ENCODE measurements around the gene PNLIPRP2. TPM values are rescaled to one million over a fixed set of nuclear protein-coding genes. Genes with fewer than 3 reads are reported as not detected.

The PNLIPRP2 gene
- total RNA-seq, 1 experiment from 2014 or later, result 0.24 TPM

- H2BK20ac ChIP-seq (ENCODE audit: low read depth, low read length, poor library complexity, severe bottlenecking), result no peak overlapping the region
- peaks cover 27% of the 10 kb centered on the region for H3K27me3 Mint-ChIP-seq (ENCODE audit: low read depth)
- DNase-seq, result peak; percentile 83
- H3K9me3 ChIP-seq (ENCODE audit: control insufficient read depth, low read depth, low read length), result no peaks in the 10 kb centered on the region
- H3K18ac ChIP-seq (ENCODE audit: insufficient read length, low read depth, low read length), result no peak overlapping the region
- peak overlapping the region; percentile 10 for H3K4me2 ChIP-seq (ENCODE audit: insufficient read depth, insufficient read length, low read length)
- no peak overlapping the region for H3K27ac ChIP-seq (ENCODE audit: insufficient read length, low read depth, low read length)
- H4K5ac ChIP-seq (ENCODE audit: insufficient read length, low read depth, low read length), result no peak overlapping the region
- no peak overlapping the region for H2BK12ac ChIP-seq (ENCODE audit: insufficient read length, low read depth, low read length)
- no peak overlapping the region for H3T11ph ChIP-seq (ENCODE audit: low read length)
- H3K27ac Mint-ChIP-seq, result no peak overlapping the region
- no peak overlapping the region for H4K91ac ChIP-seq (ENCODE audit: insufficient read length, low read depth, low read length)
- no peak overlapping the region for H2BK5ac ChIP-seq (ENCODE audit: insufficient read length, low read length)
- H3K79me1 ChIP-seq (ENCODE audit: insufficient read depth, low read depth, low read length, poor library complexity, severe bottlenecking), result no peaks in the 10 kb centered on the region
- H3K9ac ChIP-seq (ENCODE audit: extremely low read depth, insufficient read length, low read length), result no peak overlapping the region
- H3K56ac ChIP-seq (ENCODE audit: insufficient read length, low read depth, low read length), result no peak overlapping the region
- H2AFZ ChIP-seq (ENCODE audit: low read length), result no peak overlapping the region
- no peaks in the 10 kb centered on the region for H3K23me2 ChIP-seq (ENCODE audit: insufficient read length, low read depth, low read length, poor library complexity, severe bottlenecking)
- H3K27me3 ChIP-seq (ENCODE audit: insufficient read depth, low read length), result no peaks in the 10 kb centered on the region
- H4K20me1 ChIP-seq (ENCODE audit: control insufficient read depth, insufficient read depth, insufficient read length), result peaks cover 5% of the 10 kb centered on the region
- TF ChIP-seq, protein P1, sequence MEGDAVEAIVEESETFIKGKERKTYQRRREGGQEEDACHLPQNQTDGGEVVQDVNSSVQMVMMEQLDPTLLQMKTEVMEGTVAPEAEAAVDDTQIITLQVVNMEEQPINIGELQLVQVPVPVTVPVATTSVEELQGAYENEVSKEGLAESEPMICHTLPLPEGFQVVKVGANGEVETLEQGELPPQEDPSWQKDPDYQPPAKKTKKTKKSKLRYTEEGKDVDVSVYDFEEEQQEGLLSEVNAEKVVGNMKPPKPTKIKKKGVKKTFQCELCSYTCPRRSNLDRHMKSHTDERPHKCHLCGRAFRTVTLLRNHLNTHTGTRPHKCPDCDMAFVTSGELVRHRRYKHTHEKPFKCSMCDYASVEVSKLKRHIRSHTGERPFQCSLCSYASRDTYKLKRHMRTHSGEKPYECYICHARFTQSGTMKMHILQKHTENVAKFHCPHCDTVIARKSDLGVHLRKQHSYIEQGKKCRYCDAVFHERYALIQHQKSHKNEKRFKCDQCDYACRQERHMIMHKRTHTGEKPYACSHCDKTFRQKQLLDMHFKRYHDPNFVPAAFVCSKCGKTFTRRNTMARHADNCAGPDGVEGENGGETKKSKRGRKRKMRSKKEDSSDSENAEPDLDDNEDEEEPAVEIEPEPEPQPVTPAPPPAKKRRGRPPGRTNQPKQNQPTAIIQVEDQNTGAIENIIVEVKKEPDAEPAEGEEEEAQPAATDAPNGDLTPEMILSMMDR (conservative IDR thresholded peaks at IDR 0.05), result peak; percentile 72
- WGBS (ENCODE audit: extremely low coverage, insufficient read length, low lambda C conversion rate), result no CpG with 5 or more reads among the region's 49 CpGs
- peaks cover 3 to 4% of the 10 kb centered on the region in 2 experiments; a peak in 3 of 4 replicates for H3K4me1 Mint-ChIP-seq
- H3K4ac ChIP-seq (ENCODE audit: low read depth, low read length), result no peak overlapping the region
- peak overlapping the region; percentile 69 for H3K14ac ChIP-seq (ENCODE audit: insufficient read depth, low read length)
- no peaks in the 10 kb centered on the region for H3K36me3 Mint-ChIP-seq (ENCODE audit: insufficient read depth in 1 of 3, low read depth in 3 of 3)
- no peak overlapping the region for H2BK120ac ChIP-seq (ENCODE audit: low read depth, low read length, poor library complexity, severe bottlenecking)
- H3K4me3 Mint-ChIP-seq, result peak overlapping the region; percentile 41 to 62; a peak in 3 of 5 replicates
- H4K8ac ChIP-seq (replicated peaks; ENCODE audit: insufficient read length, low read depth, low read length), result no peak overlapping the region
- no peak overlapping the region for H3K23ac ChIP-seq (ENCODE audit: insufficient read length, low read depth, low read length)
- H2BK15ac ChIP-seq (ENCODE audit: low read depth, low read length), result no peak overlapping the region
- H3K9me3 Mint-ChIP-seq, result no peaks in the 10 kb centered on the region; a peak in 1 of 5 replicates
- H3K79me2 ChIP-seq (ENCODE audit: insufficient read depth, low read length), result no peaks in the 10 kb centered on the region
- H3K4me1 ChIP-seq (ENCODE audit: insufficient read depth, low read length), result no peaks in the 10 kb centered on the region
- H2AK5ac ChIP-seq (ENCODE audit: insufficient read length, low read length), result no peak overlapping the region
Measured at GRCh38 chr10:116627386-116627933, 6.7 kb downstream of the PNLIPRP2 start.
